Esophagus squamous epithelium (tissue), 5 donors: Measurements from ENCODE around the gene PPM1A. TPM values are rescaled to one million over a fixed set of nuclear protein-coding genes. Genes with fewer than 3 reads are reported as not detected.
A peak's percentile ranks its signal among the peaks of the same experiment; 100 is the strongest.

Experiments
- DNase-seq: peaks from one replicate; lab custom pipeline; 2025; lab: John Stamatoyannopoulos, UW
- H3K27ac ChIP-seq, 4 donors: fragments of 200-600 bp; sonication (generic); one replicate each; pipeline ENCODE4 v1.5.1; 2016 to 2019; ENCODE audit warnings: mild to moderate bottlenecking in 1 of 4
- H3K27me3 ChIP-seq, 4 donors: fragments of 200-600 bp; sonication (generic); 1 replicate in 3 of 4; 2 replicates in 1 of 4; pipeline versions ENCODE4 v1.5.1 to v1.6.0; 2017 to 2021; ENCODE audit warnings: antibody characterized with exemption in 1 of 4
- H3K36me3 ChIP-seq, 3 donors: fragments of 200-600 bp; sonication (generic); one replicate each; pipeline ENCODE4 v1.5.1; 2016 to 2019
- H3K4me1 ChIP-seq, 3 donors: fragments of 200-600 bp; sonication (generic); one replicate each; pipeline ENCODE4 v1.5.1; 2017 to 2019
- H3K4me3 ChIP-seq, 4 donors: fragments of 200-600 bp; sonication (generic); 1 replicate in 3 of 4; 2 replicates in 1 of 4; pipeline ENCODE4 v1.5.1; 2016 to 2019; ENCODE audit warnings: mild to moderate bottlenecking in 2 of 4, moderate library complexity in 1 of 4
- H3K9me3 ChIP-seq, 3 donors: fragments of 200-600 bp; sonication (generic); one replicate each; pipeline ENCODE4 v1.5.1; 2016 to 2019
- POLR2A ChIP-seq, 4 donors: fragments of 450-650 bp; IDR thresholded peaks; one replicate each; pipeline ENCODE4 v1.6.1; 2017; ENCODE audit warnings: antibody characterized with exemption in 4 of 4, mild to moderate bottlenecking in 4 of 4, moderate library complexity in 3 of 4
- WGBS, 2 donors: methylation state at CpG; one replicate each; pipeline ENCODE4 v1.1.5; 2018; 5-methylcytosine and 5-hydroxymethylcytosine counted together
- intact Hi-C: fragments of 100-400 bp; cut with DNase I; formaldehyde crosslinking; loops from one replicate; pipeline ENCODE4 v1.15.0; 2022
- total RNA-seq, 4 donors: library from RNA; depleted of rRNA; stranded (reverse); fragments of >200 nt; gene quantifications; one replicate each; pipeline ENCODE4 v1.1.0, GENCODE V29; 2016
- TF ChIP-seq, protein P1 (sequence below), 6 experiments: fragments of 450-650 bp in 4 of 6; fragments of 200-600 bp in 2 of 6; sonication (generic) in 2 of 6; IDR thresholded peaks; one replicate each; pipeline ENCODE4 v1.5.1; 2016 to 2019; ENCODE audit warnings: antibody characterized with exemption in 6 of 6, mild to moderate bottlenecking in 4 of 6, moderate library complexity in 4 of 6
- donor health status: DM: yes; HTN: yes; CAD: no.

PPM1A gene
- total RNA-seq, 4 donors from 2014 or later = 16.7 to 34.3 (median 22.7) TPM

DNA sequence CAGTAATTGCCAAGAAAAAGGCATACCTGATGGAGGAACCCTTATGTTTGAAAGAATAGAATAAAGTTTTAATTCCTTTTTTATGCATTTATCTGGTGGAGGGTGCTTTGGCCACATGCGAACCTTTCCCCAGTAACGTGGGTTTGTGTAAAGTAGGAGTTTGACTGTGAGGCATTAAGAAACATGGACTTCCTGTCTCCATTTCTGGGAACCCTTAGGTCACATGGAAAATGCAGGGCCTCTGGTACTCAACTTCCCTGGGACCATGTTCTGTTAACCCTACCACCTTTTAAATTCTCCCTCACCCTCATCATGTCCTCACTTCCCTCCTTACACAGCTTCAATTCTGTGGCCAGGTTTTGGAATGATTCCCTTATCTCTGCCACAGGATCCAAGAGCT is 80.3 kb downstream of the PPM1A start:
- Histone ChIP-seq H3K36me3 (no peaks in the 10 kb centered on the region), H3K27me3 (peaks cover 0 to 62% (median 0%) of the 10 kb centered on the region in 4 donors), H3K4me1 (peaks cover 3 to 28% (median 8%) of the 10 kb centered on the region in 3 donors), H3K27ac (no peak overlapping the region), H3K4me3 (no peak overlapping the region), H3K9me3 (no peaks in the 10 kb centered on the region)
- no peak for DNase-seq
- TF ChIP-seq, protein P1, sequence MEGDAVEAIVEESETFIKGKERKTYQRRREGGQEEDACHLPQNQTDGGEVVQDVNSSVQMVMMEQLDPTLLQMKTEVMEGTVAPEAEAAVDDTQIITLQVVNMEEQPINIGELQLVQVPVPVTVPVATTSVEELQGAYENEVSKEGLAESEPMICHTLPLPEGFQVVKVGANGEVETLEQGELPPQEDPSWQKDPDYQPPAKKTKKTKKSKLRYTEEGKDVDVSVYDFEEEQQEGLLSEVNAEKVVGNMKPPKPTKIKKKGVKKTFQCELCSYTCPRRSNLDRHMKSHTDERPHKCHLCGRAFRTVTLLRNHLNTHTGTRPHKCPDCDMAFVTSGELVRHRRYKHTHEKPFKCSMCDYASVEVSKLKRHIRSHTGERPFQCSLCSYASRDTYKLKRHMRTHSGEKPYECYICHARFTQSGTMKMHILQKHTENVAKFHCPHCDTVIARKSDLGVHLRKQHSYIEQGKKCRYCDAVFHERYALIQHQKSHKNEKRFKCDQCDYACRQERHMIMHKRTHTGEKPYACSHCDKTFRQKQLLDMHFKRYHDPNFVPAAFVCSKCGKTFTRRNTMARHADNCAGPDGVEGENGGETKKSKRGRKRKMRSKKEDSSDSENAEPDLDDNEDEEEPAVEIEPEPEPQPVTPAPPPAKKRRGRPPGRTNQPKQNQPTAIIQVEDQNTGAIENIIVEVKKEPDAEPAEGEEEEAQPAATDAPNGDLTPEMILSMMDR (IDR thresholded peaks at IDR 0.05) = no peak
- no peak for TF ChIP-seq POLR2A (IDR thresholded peaks at IDR 0.05)
- 88 to 89% methylated on average over 2 of the region's 2 CpGs for WGBS, 2 donors
- intact Hi-C loops = no loop called here

- TF ChIP-seq POLR2A (IDR thresholded peaks at IDR 0.05) = no peak
- TF ChIP-seq, protein P1 (IDR thresholded peaks at IDR 0.05) = peak; percentile 51 to 70 (median 68)
- WGBS, 2 donors = 8 to 11% methylated on average over 23 of the region's 24 CpGs
- intact Hi-C loops = no loop called here
- H3K9me3 ChIP-seq = no peaks in the 10 kb centered on the region
- peak overlapping the region in 2 of 4 donors; percentile 42 to 52 for H3K27ac ChIP-seq
- H3K4me1 ChIP-seq = peaks cover 3 to 28% (median 8%) of the 10 kb centered on the region in 3 donors
- no peaks in the 10 kb centered on the region for H3K36me3 ChIP-seq
- no peak for DNase-seq
- H3K27me3 ChIP-seq = peaks cover 0 to 51% (median 0%) of the 10 kb centered on the region in 4 donors
- H3K4me3 ChIP-seq = peak overlapping the region; percentile 23 to 63 (median 46)
Measured at GRCh38 chr14:60331201-60332045, 82.4 kb downstream of the PPM1A start.

- no peak for TF ChIP-seq POLR2A (IDR thresholded peaks at IDR 0.05)
- TF ChIP-seq, protein P1 (IDR thresholded peaks at IDR 0.05) = no peak
- no peak for DNase-seq
Measured at GRCh38 chr14:60332046-60332399, 83.0 kb downstream of the PPM1A start.

DNA sequence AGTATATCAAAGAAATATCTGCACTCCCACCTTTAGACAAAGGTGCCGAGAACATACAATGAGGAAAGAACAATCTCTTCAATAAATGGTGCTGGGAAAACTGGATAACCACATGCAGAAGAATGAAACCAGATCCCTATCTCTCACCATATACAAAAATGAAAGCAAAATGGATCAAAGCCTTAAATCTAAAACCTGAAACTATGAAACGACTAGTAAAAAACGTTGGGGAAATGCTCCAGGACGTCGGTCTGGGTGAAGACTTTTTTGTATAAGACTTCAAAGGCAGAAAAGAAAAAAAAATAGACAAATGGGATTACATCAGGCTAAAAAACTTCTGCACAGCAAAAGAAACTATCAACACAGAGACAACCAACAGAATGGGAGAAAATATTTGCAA is 83.8 kb downstream of the PPM1A start:
- peaks cover 3 to 20% (median 7%) of the 10 kb centered on the region in 3 donors for H3K4me1 ChIP-seq
- H3K27me3 ChIP-seq = peaks cover 0 to 36% (median 0%) of the 10 kb centered on the region in 4 donors
- H3K27ac ChIP-seq = no peak overlapping the region
- DNase-seq = no peak
- H3K9me3 ChIP-seq = no peaks in the 10 kb centered on the region
- intact Hi-C loops = no loop called here
- no peak overlapping the region for H3K4me3 ChIP-seq
- TF ChIP-seq, protein P1 (IDR thresholded peaks at IDR 0.05) = no peak
- no peak for TF ChIP-seq POLR2A (IDR thresholded peaks at IDR 0.05)
- H3K36me3 ChIP-seq = no peaks in the 10 kb centered on the region
- WGBS, 2 donors = 26 to 33% methylated on average over 5 of the region's 5 CpGs

More at GRCh38 chr14:60332046-60332399, 83.0 kb downstream of the PPM1A start:
- 18 to 39% methylated on average over 2 of the region's 2 CpGs for WGBS, 2 donors
- Histone ChIP-seq H3K27me3 (peaks cover 0 to 45% (median 0%) of the 10 kb centered on the region in 4 donors), H3K4me1 (peaks cover 3 to 28% (median 8%) of the 10 kb centered on the region in 3 donors), H3K36me3 (no peaks in the 10 kb centered on the region), H3K4me3 (peak overlapping the region in 3 of 4 donors; percentile 41 to 63 (median 52)), H3K27ac (peak overlapping the region in 1 of 4 donors; percentile 42), H3K9me3 (no peaks in the 10 kb centered on the region)
- intact Hi-C loops = no loop called here

DNA sequence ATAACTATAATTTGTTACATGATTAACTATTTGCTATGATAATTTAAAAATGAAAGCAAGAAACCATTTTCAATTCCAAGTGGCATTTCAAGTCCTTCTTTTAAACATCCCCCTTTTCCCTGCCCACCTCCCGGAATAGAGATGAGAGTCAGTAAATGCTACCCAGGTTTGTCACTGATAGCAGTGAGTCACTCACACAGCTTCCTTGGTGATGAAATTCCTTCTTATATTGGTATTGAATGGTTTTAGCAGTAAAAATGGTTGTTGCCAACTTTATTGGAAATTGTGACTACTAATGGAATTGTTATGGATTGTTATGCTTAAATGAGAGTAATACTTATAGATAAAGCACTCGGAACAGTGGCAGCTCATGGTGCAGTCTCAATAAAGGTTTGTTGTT is 90.5 kb downstream of the PPM1A start:
- Histone ChIP-seq H3K4me3 (no peak overlapping the region), H3K9me3 (no peaks in the 10 kb centered on the region), H3K4me1 (no peaks in the 10 kb centered on the region), H3K27me3 (no peaks in the 10 kb centered on the region), H3K36me3 (no peaks in the 10 kb centered on the region), H3K27ac (no peak overlapping the region)
- intact Hi-C loops = no loop called here
- WGBS, 2 donors = 70 to 80% methylated on average over 2 of the region's 2 CpGs
- no peak for TF ChIP-seq POLR2A (IDR thresholded peaks at IDR 0.05)
- TF ChIP-seq, protein P1 (IDR thresholded peaks at IDR 0.05) = no peak
- no peak for DNase-seq
